Mesenchymal stem cell (in vitro differentiated cells and primary cell): Measurements from ENCODE around the gene UROS.

Experiments
- DNase-seq: peaks from one replicate; pipeline ENCODE4 v3.0.0-alpha.2; 2013
- H2AFZ ChIP-seq: one replicate; pipeline ENCODE4 v1.6.1; 2013; ENCODE audit warnings: low read depth, mild to moderate bottlenecking, control low read depth, inconsistent platforms, low read length, moderate library complexity
- H2AK5ac ChIP-seq: 2 replicates; pipeline ENCODE4 v1.6.1; 2013; ENCODE audit warnings: low read length, moderate library complexity, mild to moderate bottlenecking, inconsistent platforms; ENCODE audit not compliant: severe bottlenecking
- H2BK120ac ChIP-seq: one replicate; pipeline ENCODE4 v1.6.1; 2013; ENCODE audit warnings: low read depth, mild to moderate bottlenecking, inconsistent platforms, low read length, moderate library complexity
- H2BK12ac ChIP-seq, 2 experiments: one replicate each; pipeline ENCODE4 v1.6.1; 2013; ENCODE audit warnings: inconsistent platforms in 2 of 2, low read length in 2 of 2, mild to moderate bottlenecking in 2 of 2, moderate library complexity in 2 of 2, control low read depth in 1 of 2
- H2BK15ac ChIP-seq: one replicate; pipeline ENCODE4 v1.6.1; 2013; ENCODE audit warnings: mild to moderate bottlenecking, low read depth, inconsistent platforms; ENCODE audit not compliant: poor library complexity, severe bottlenecking
- H2BK5ac ChIP-seq: 2 replicates; pipeline ENCODE4 v1.6.1; 2013; ENCODE audit warnings: low read depth, mild to moderate bottlenecking, low read length, control low read depth, inconsistent platforms; ENCODE audit not compliant: poor library complexity, severe bottlenecking
- H3K14ac ChIP-seq, 2 experiments: one replicate each; pipeline ENCODE4 v1.6.1; 2013; ENCODE audit warnings: inconsistent platforms in 2 of 2, low read length in 2 of 2, control low read depth in 1 of 2, mild to moderate bottlenecking in 1 of 2, moderate library complexity in 1 of 2
- H3K18ac ChIP-seq, 2 experiments: one replicate each; pipeline ENCODE4 v1.6.1; 2013; ENCODE audit warnings: inconsistent platforms in 2 of 2, low read length in 2 of 2, control low read depth in 1 of 2, low read depth in 1 of 2, mild to moderate bottlenecking in 1 of 2
- H3K23ac ChIP-seq, 2 experiments: one replicate each; pipeline ENCODE4 v1.6.1; 2013; ENCODE audit warnings: inconsistent platforms in 2 of 2, low read length in 2 of 2, mild to moderate bottlenecking in 2 of 2, moderate library complexity in 2 of 2, control low read depth in 1 of 2
- H3K27ac ChIP-seq: 2 replicates; pipeline ENCODE4 v1.5.1; 2013; ENCODE audit warnings: mild to moderate bottlenecking, moderate library complexity, low read length, control low read depth, inconsistent platforms; ENCODE audit not compliant: poor library complexity, severe bottlenecking
- H3K27me3 ChIP-seq, 2 experiments: 2 replicates each; pipeline versions ENCODE4 v1.6.1 to v1.7.0; 2013; ENCODE audit warnings: low read length in 2 of 2, mild to moderate bottlenecking in 2 of 2, moderate library complexity in 2 of 2, control low read depth in 1 of 2, inconsistent platforms in 1 of 2; ENCODE audit not compliant: control insufficient read depth in 1 of 2, insufficient read depth in 1 of 2
- H3K36me3 ChIP-seq, 2 experiments: 2 replicates each; pipeline versions ENCODE4 v1.6.1 to v1.7.0; 2013; ENCODE audit warnings: low read length in 2 of 2, control low read depth in 1 of 2, inconsistent platforms in 1 of 2, low read depth in 1 of 2, mild to moderate bottlenecking in 1 of 2; ENCODE audit not compliant: insufficient read depth in 2 of 2, control insufficient read depth in 1 of 2
- H3K4ac ChIP-seq, 2 experiments: one replicate each; pipeline ENCODE4 v1.6.1; 2013; ENCODE audit warnings: inconsistent platforms in 2 of 2, low read length in 2 of 2, mild to moderate bottlenecking in 2 of 2, moderate library complexity in 2 of 2, control low read depth in 1 of 2, low read depth in 1 of 2
- H3K4me1 ChIP-seq: 2 replicates; pipeline ENCODE4 v1.6.1; 2013; ENCODE audit warnings: low read depth, low read length, control low read depth; ENCODE audit not compliant: control insufficient read depth, insufficient read depth
- H3K4me2 ChIP-seq: 2 replicates; pipeline ENCODE4 v1.6.1; 2013; ENCODE audit warnings: low read length, mild to moderate bottlenecking, inconsistent platforms; ENCODE audit not compliant: poor library complexity, severe bottlenecking
- H3K4me3 ChIP-seq, 2 experiments: 2 replicates each; pipeline versions ENCODE4 v1.5.1 to v1.7.0; 2013; ENCODE audit warnings: low read length in 2 of 2, mild to moderate bottlenecking in 2 of 2, control low read depth in 1 of 2, low read depth in 1 of 2; ENCODE audit not compliant: insufficient read depth in 1 of 2
- H3K79me1 ChIP-seq: replicated peaks from 2 replicates; pipeline ENCODE4 v1.6.1; 2013; ENCODE audit warnings: mild to moderate bottlenecking, control low read depth, low read length, inconsistent platforms; ENCODE audit not compliant: poor library complexity, severe bottlenecking
- H3K9ac ChIP-seq: 2 replicates; pipeline ENCODE4 v1.7.0; 2013; ENCODE audit warnings: mild to moderate bottlenecking, low read length, moderate library complexity
- H3K9me3 ChIP-seq: 2 replicates; pipeline ENCODE4 v1.7.0; 2013; ENCODE audit warnings: mild to moderate bottlenecking, low read length; ENCODE audit not compliant: control insufficient read depth
- H4K8ac ChIP-seq: one replicate; pipeline ENCODE4 v1.6.1; 2013; ENCODE audit warnings: inconsistent platforms, mild to moderate bottlenecking, low read length, moderate library complexity
- H4K91ac ChIP-seq: one replicate; pipeline ENCODE4 v1.6.1; 2013; ENCODE audit warnings: mild to moderate bottlenecking, low read length, inconsistent platforms
- WGBS: methylation state at CpG from one replicate; pipeline ENCODE4 v1.1.7; 2013; ENCODE audit warnings: mixed read lengths; 5-methylcytosine and 5-hydroxymethylcytosine counted together

UROS gene

DNA sequence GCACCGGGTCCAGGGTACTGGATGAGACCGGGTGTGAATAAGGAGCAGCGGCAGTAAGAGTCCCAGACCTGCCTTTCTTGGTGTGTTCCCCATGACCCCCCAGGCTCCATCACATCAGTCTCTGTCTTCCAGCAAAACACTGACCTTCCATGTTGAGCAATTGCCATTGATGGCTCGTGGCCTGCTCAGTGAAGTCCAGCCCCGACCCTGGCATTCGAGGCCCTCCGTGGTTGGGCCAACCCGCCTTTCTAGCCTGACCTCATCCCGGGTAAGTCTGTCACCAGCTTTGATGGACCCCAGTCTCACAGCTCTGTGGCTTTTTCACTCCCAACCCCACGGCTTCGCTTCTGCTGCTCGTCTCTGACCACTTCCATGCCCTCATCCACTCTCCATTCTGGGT is 53.9 kb downstream of the UROS start:
- Histone ChIP-seq H3K18ac (no peak overlapping the region), H2AK5ac (no peak overlapping the region), H3K4me1 (peaks cover 3% of the 10 kb centered on the region), H2BK12ac (no peak overlapping the region), H3K14ac (no peak overlapping the region), H3K9ac (no peak overlapping the region), H3K79me1 (peaks cover 2% of the 10 kb centered on the region), H4K8ac (no peak overlapping the region), H3K27me3 (no peaks in the 10 kb centered on the region), H3K4me2 (no peak overlapping the region), H3K27ac (no peak overlapping the region), H2BK120ac (no peak overlapping the region), H2BK5ac (no peak overlapping the region), H4K91ac (no peak overlapping the region), H3K23ac (no peak overlapping the region), H3K4me3 (no peak overlapping the region), H3K4ac (no peak overlapping the region), H2BK15ac (no peak overlapping the region), H2AFZ (no peak overlapping the region), H3K9me3 (no peaks in the 10 kb centered on the region), H3K36me3 (peaks cover 19 to 35% of the 10 kb centered on the region in 2 experiments)
- no peak for DNase-seq
- 95% methylated on average over 12 of the region's 12 CpGs for WGBS

- Histone ChIP-seq H2AFZ (no peak overlapping the region), H2AK5ac (no peak overlapping the region), H3K36me3 (peaks cover 20 to 43% of the 10 kb centered on the region in 2 experiments), H3K18ac (no peak overlapping the region), H2BK15ac (no peak overlapping the region), H3K23ac (no peak overlapping the region), H3K14ac (no peak overlapping the region), H3K79me1 (peaks cover 3% of the 10 kb centered on the region), H3K4me2 (no peak overlapping the region), H3K9ac (peak overlapping the region; percentile 37), H2BK12ac (no peak overlapping the region), H3K27me3 (no peaks in the 10 kb centered on the region), H2BK120ac (no peak overlapping the region), H3K9me3 (no peaks in the 10 kb centered on the region), H3K4ac (no peak overlapping the region), H3K4me1 (no peaks in the 10 kb centered on the region), H4K91ac (no peak overlapping the region), H3K27ac (no peak overlapping the region), H4K8ac (no peak overlapping the region), H2BK5ac (no peak overlapping the region), H3K4me3 (no peak overlapping the region)
- 93% methylated on average over 4 of the region's 4 CpGs for WGBS
- peak; percentile 12 for DNase-seq
Measured at GRCh38 chr10:125768219-125768855, 54.7 kb downstream of the UROS start.

- H3K36me3 ChIP-seq, result peaks cover 24 to 61% of the 10 kb centered on the region in 2 experiments
- no peak overlapping the region for H4K8ac ChIP-seq
- no peak for DNase-seq
- no peak overlapping the region for H3K14ac ChIP-seq
- 96% methylated on average over 4 of the region's 4 CpGs for WGBS
- H3K4me1 ChIP-seq, result no peaks in the 10 kb centered on the region
- no peak overlapping the region for H3K9ac ChIP-seq
- no peaks in the 10 kb centered on the region for H3K27me3 ChIP-seq
- no peak overlapping the region for H2AFZ ChIP-seq
- no peak overlapping the region for H3K4me2 ChIP-seq
- no peak overlapping the region for H3K4ac ChIP-seq
- H2BK5ac ChIP-seq, result no peak overlapping the region
- peaks cover 3% of the 10 kb centered on the region for H3K79me1 ChIP-seq
- H2BK120ac ChIP-seq, result no peak overlapping the region
- H4K91ac ChIP-seq, result no peak overlapping the region
- no peaks in the 10 kb centered on the region for H3K9me3 ChIP-seq
- H3K4me3 ChIP-seq, result no peak overlapping the region
- H2AK5ac ChIP-seq, result no peak overlapping the region
- H2BK15ac ChIP-seq, result no peak overlapping the region
- no peak overlapping the region for H3K27ac ChIP-seq
- H2BK12ac ChIP-seq, result no peak overlapping the region
- no peak overlapping the region for H3K23ac ChIP-seq
- no peak overlapping the region for H3K18ac ChIP-seq
Measured at GRCh38 chr10:125766511-125766910, 56.5 kb downstream of the UROS start.

DNA sequence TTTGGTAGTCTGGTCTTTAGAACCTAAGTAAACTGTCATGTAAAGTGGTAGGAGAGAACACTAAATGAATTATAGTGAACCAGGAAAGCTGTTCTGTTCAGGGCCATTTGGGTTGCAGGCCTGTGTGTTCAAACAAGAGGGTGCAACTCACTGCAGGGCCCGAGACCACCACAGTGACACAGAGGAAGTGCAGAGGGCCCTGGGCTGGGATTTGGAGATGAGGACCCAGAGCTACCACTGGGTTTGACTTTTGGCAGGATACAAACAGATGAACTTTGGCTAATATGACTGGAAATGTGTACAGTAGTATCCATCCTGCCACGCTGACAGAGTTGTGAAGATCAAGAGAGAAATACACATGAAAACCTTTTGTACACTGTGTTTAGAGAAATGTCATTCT is 57.2 kb downstream of the UROS start:
- H3K9me3 ChIP-seq, result no peaks in the 10 kb centered on the region
- H2BK120ac ChIP-seq, result no peak overlapping the region
- H3K27ac ChIP-seq, result no peak overlapping the region
- no peak overlapping the region for H4K91ac ChIP-seq
- no peaks in the 10 kb centered on the region for H3K27me3 ChIP-seq
- no peak overlapping the region for H3K23ac ChIP-seq
- H2BK5ac ChIP-seq, result no peak overlapping the region
- H2AK5ac ChIP-seq, result no peak overlapping the region
- WGBS, result 96% methylated on average over 2 of the region's 2 CpGs
- H3K9ac ChIP-seq, result no peak overlapping the region
- no peak overlapping the region for H4K8ac ChIP-seq
- peaks cover 3% of the 10 kb centered on the region for H3K79me1 ChIP-seq
- no peaks in the 10 kb centered on the region for H3K4me1 ChIP-seq
- no peak overlapping the region for H2BK12ac ChIP-seq
- H3K36me3 ChIP-seq, result peaks cover 24 to 68% of the 10 kb centered on the region in 2 experiments
- no peak overlapping the region for H2AFZ ChIP-seq
- no peak overlapping the region for H3K4me2 ChIP-seq
- H3K14ac ChIP-seq, result no peak overlapping the region
- no peak overlapping the region for H3K4me3 ChIP-seq
- H3K18ac ChIP-seq, result no peak overlapping the region
- no peak overlapping the region for H3K4ac ChIP-seq
- no peak for DNase-seq
- no peak overlapping the region for H2BK15ac ChIP-seq
